Adrenal gland (tissue), 5 donors: ENCODE results near the gene PVALEF.

Source experiments
- POLR2A ChIP-seq, 2 donors: fragments of 450-650 bp; IDR thresholded peaks; one replicate each; pipeline ENCODE4 v1.6.1; 2017; ENCODE audit warnings: antibody characterized with exemption in 2 of 2, mild to moderate bottlenecking in 2 of 2, moderate library complexity in 1 of 2
- TF ChIP-seq, protein P1 (sequence below), 6 experiments: fragments of 450-650 bp in 4 of 6; fragments of 200-600 bp in 2 of 6; sonication (generic) in 1 of 6; IDR thresholded peaks; 1 replicate in 5 of 6; 2 replicates in 1 of 6; pipeline versions ENCODE4 v1.5.1 to v1.8.0; 2016 to 2021; ENCODE audit warnings: antibody characterized with exemption in 6 of 6, mild to moderate bottlenecking in 2 of 6, moderate library complexity in 1 of 6
- donor health status: DM: no; HTN: no; CAD: no.

DNA sequence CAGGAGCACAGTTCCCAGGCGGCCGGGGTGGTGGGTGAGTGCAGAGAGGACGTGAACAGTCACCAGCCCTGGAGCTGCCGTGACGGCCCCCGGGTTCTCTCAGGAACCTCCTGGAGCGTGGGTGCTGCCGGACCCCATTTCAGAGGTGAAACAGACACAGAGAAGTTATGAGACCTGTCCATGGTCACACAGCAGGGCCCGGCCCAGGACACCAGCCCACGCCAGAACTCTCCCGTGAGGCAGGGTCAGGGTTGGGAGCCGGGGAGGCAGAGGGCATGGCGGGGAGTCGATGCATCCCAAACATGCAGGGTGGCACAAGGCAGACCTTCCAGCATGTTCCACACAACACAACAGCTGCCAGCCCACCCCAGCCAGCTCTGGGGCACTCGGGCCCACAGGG is 3.8 kb upstream of the PVALEF start:
- TF ChIP-seq, protein P1, sequence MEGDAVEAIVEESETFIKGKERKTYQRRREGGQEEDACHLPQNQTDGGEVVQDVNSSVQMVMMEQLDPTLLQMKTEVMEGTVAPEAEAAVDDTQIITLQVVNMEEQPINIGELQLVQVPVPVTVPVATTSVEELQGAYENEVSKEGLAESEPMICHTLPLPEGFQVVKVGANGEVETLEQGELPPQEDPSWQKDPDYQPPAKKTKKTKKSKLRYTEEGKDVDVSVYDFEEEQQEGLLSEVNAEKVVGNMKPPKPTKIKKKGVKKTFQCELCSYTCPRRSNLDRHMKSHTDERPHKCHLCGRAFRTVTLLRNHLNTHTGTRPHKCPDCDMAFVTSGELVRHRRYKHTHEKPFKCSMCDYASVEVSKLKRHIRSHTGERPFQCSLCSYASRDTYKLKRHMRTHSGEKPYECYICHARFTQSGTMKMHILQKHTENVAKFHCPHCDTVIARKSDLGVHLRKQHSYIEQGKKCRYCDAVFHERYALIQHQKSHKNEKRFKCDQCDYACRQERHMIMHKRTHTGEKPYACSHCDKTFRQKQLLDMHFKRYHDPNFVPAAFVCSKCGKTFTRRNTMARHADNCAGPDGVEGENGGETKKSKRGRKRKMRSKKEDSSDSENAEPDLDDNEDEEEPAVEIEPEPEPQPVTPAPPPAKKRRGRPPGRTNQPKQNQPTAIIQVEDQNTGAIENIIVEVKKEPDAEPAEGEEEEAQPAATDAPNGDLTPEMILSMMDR (IDR thresholded peaks at IDR 0.05), result no peak
- TF ChIP-seq POLR2A (IDR thresholded peaks at IDR 0.05), result no peak
